DMS 273 (cell line): ENCODE measurements around the gene WDR77.
A peak's percentile ranks its signal among the peaks of the same experiment; 100 is the strongest.

Experiments
- DNase-seq: peaks from one replicate; lab custom pipeline; 2025; ENCODE audit not compliant: unreplicated experiment; lab: John Stamatoyannopoulos, UW

Gene WDR77

GRCh38 chr1:111470596-111470995, 21.5 kb upstream of the WDR77 start:
- DNase-seq = no peak

GRCh38 chr1:111469539-111469938, 20.5 kb upstream of the WDR77 start:
- DNase-seq = no peak

GRCh38 chr1:111468717-111469100, 19.7 kb upstream of the WDR77 start:
- DNase-seq = peak; percentile 9

- peak; percentile 8 for DNase-seq
These were observed 19.0 kb upstream of the WDR77 start for GRCh38 chr1:111467865-111468716.

- DNase-seq = no peak
These were observed 17.4 kb upstream of the WDR77 start for GRCh38 chr1:111466480-111466879.

GRCh38 chr1:111465754-111466153, 16.7 kb upstream of the WDR77 start:
- no peak for DNase-seq

GRCh38 chr1:111463029-111463683, 14.1 kb upstream of the WDR77 start:
- DNase-seq = peak; percentile 38

- DNase-seq = no peak
These were observed 13.4 kb upstream of the WDR77 start for GRCh38 chr1:111462370-111463028.

GRCh38 chr1:111461765-111462164, 12.7 kb upstream of the WDR77 start:
- DNase-seq = no peak

- DNase-seq = no peak
These were observed 6.6 kb upstream of the WDR77 start for GRCh38 chr1:111455642-111456031.

- no peak for DNase-seq
These were observed 6.0 kb upstream of the WDR77 start for GRCh38 chr1:111454859-111455641.

- no peak for DNase-seq
These were observed 4.7 kb upstream of the WDR77 start for GRCh38 chr1:111453706-111454105.

- DNase-seq = no peak
These were observed 3.5 kb upstream of the WDR77 start for GRCh38 chr1:111452581-111452980.

- no peak for DNase-seq
These were observed 1.1 kb upstream of the WDR77 start for GRCh38 chr1:111450185-111450584.

GRCh38 chr1:111449703-111450017, 604 bp upstream of the WDR77 start:
- no peak for DNase-seq

GRCh38 chr1:111448482-111448917, 556 bp downstream of the WDR77 start:
- DNase-seq = peak; percentile 61

- DNase-seq = no peak
These were observed 1.8 kb downstream of the WDR77 start for GRCh38 chr1:111446967-111447892.

GRCh38 chr1:111446546-111446945, 2.5 kb downstream of the WDR77 start:
- no peak for DNase-seq

- no peak for DNase-seq
These were observed 5.0 kb downstream of the WDR77 start for GRCh38 chr1:111444031-111444430.

GRCh38 chr1:111442457-111442856, 6.6 kb downstream of the WDR77 start:
- DNase-seq = no peak
